K562 (cell line): ENCODE measurements around the gene C19orf18. TPM values are rescaled to one million over a fixed set of nuclear protein-coding genes. Genes with fewer than 3 reads are reported as not detected.

ENCODE experiments used
- ATAC-seq: fragments of 200-7000 bp; cut with Tn5 transposase; 3 replicates; pipeline ENCODE4 v1.9.1; 2020; ENCODE audit warnings: moderate library complexity
- BruUV-seq: library from RNA; stranded (reverse); fragments of 400-500 nt; replicated peaks from 2 replicates; lab custom pipeline; 2021; lab: Mats Ljungman, UMichigan
- CTCF ChIA-PET: fragments of 300-600 bp; formaldehyde crosslinking; extraction: SDS; loops from one replicate; lab custom pipeline; 2021; ENCODE audit warnings: low intra/inter-chr PET ratio; lab: Yijun Ruan, JAX
- POLR2A ChIA-PET: fragments of 300-600, 350-650 bp; sonication (Branson Sonifier 250); formaldehyde crosslinking; extraction: SDS; loops from one replicate; lab custom pipeline; 2021; ENCODE audit warnings: antibody characterized with exemption, inconsistent platforms; lab: Yijun Ruan, JAX
- DNase-seq, 4 experiments: peaks; one replicate each; pipeline versions ENCODE4 v3.0.0 to v3.0.0-alpha.2; 2011 to 2018; ENCODE audit warnings: low spot score in 3 of 4, mixed read lengths in 3 of 4; ENCODE audit errors: extremely low read depth in 1 of 4
- FAIRE-seq: peaks from 2 replicates; lab custom pipeline; 2011; peaks lifted over from hg19 to GRCh38; lab: Jason Lieb, UNC
- H2AFZ ChIP-seq: 2 replicates; pipeline ENCODE4 v1.6.0; 2011; ENCODE audit warnings: low read depth, low read length, control low read depth, inconsistent platforms
- H3K27ac ChIP-seq: fragments of 200-600 bp; 3 replicates; pipeline ENCODE4 v1.8.0; 2011; ENCODE audit warnings: low read depth, mild to moderate bottlenecking, control low read depth, inconsistent platforms, low read length, moderate library complexity, mixed read lengths; ENCODE audit errors: extremely low read depth
- H3K27me3 ChIP-seq, 2 experiments: fragments of 300-600 bp in 1 of 2; 2 replicates in 1 of 2; 3 replicates in 1 of 2; pipeline versions ENCODE4 v1.6.0 to v1.8.0; 2011; ENCODE audit warnings: inconsistent platforms in 2 of 2, low read length in 2 of 2, mild to moderate bottlenecking in 1 of 2, mixed read lengths in 1 of 2, moderate library complexity in 1 of 2; ENCODE audit not compliant: control insufficient read depth in 2 of 2, insufficient read depth in 2 of 2
- H3K36me3 ChIP-seq: fragments of 300-600 bp; 3 replicates; pipeline ENCODE4 v1.8.0; 2011; ENCODE audit warnings: mild to moderate bottlenecking, low read length, inconsistent platforms; ENCODE audit not compliant: control insufficient read depth, insufficient read depth
- H3K4me1 ChIP-seq, 2 experiments: fragments of 200-600 bp in 1 of 2; replicated peaks in 1 of 2; 2 replicates in 1 of 2; 3 replicates in 1 of 2; pipeline versions ENCODE4 v1.5.1 to v1.8.0; 2011; ENCODE audit warnings: inconsistent platforms in 2 of 2, low read length in 2 of 2, mild to moderate bottlenecking in 1 of 2, mixed read lengths in 1 of 2, moderate library complexity in 1 of 2; ENCODE audit not compliant: control insufficient read depth in 2 of 2, insufficient read depth in 2 of 2
- H3K4me2 ChIP-seq: 2 replicates; pipeline ENCODE4 v1.6.1; 2011; ENCODE audit warnings: low read length, control low read depth, inconsistent platforms, mixed read lengths; ENCODE audit not compliant: insufficient read depth
- H3K4me3 ChIP-seq: fragments of 200-600 bp; sonication (generic), shearing (Covaris generic); 2 replicates; pipeline ENCODE4 v1.5.1; 2016; ENCODE audit warnings: control low read depth, inconsistent platforms
- H3K79me2 ChIP-seq: fragments of 200-600 bp; 3 replicates; pipeline ENCODE4 v1.8.0; 2011; ENCODE audit warnings: low read length, inconsistent platforms; ENCODE audit not compliant: control insufficient read depth, insufficient read depth
- H3K9ac ChIP-seq, 2 experiments: 2 replicates each; pipeline versions ENCODE4 v1.6.0 to v1.6.1; 2011; ENCODE audit warnings: low read depth in 2 of 2, low read length in 2 of 2, control low read depth in 1 of 2, inconsistent platforms in 1 of 2, mild to moderate bottlenecking in 1 of 2, mixed read lengths in 1 of 2; ENCODE audit not compliant: insufficient read depth in 1 of 2
- H3K9me1 ChIP-seq: one replicate; pipeline ENCODE4 v1.6.0; 2011; ENCODE audit warnings: inconsistent platforms, mild to moderate bottlenecking, low read length, moderate library complexity; ENCODE audit not compliant: control insufficient read depth, insufficient read depth
- H3K9me3 ChIP-seq: replicated peaks from 2 replicates; pipeline ENCODE4 v1.5.1; 2011; ENCODE audit warnings: low read depth, low read length, inconsistent platforms; ENCODE audit not compliant: control insufficient read depth, insufficient read depth
- H4K20me1 ChIP-seq: replicated peaks from 2 replicates; pipeline ENCODE4 v1.6.1; 2011; ENCODE audit warnings: low read length, inconsistent platforms, mixed read lengths; ENCODE audit not compliant: control insufficient read depth, insufficient read depth
- CSDE1 ChIP-seq, 2 experiments: fragments of 450-650 bp; IDR thresholded peaks; 2 replicates each; pipeline ENCODE4 v1.6.1; 2016; ENCODE audit warnings: mild to moderate bottlenecking in 1 of 2
- EZH2 ChIP-seq: IDR thresholded peaks from 2 replicates; pipeline ENCODE4 v1.6.1; 2012; ENCODE audit warnings: low read depth, mild to moderate bottlenecking, inconsistent platforms, low read length, borderline replicate concordance
- MEF2D ChIP-seq: conservative IDR thresholded peaks from 2 replicates; pipeline ENCODE4 v1.6.1; 2016; ENCODE audit warnings: low read depth, missing genetic modification characterization, missing compliant biosample characterization
- TSHZ1 ChIP-seq: fragments of 250-450 bp; sonication (Bioruptor Pico); IDR thresholded peaks from 2 replicates; pipeline ENCODE4 v1.4.0; 2020; ENCODE audit warnings: mild to moderate bottlenecking, moderate library complexity
- ZKSCAN1 ChIP-seq: fragments of 150-350 bp; IDR thresholded peaks from 2 replicates; pipeline ENCODE4 v1.6.1; 2016; ENCODE audit warnings: low read depth, low read length
- ZNF133 ChIP-seq: fragments of 250-450 bp; sonication (Bioruptor Pico); IDR thresholded peaks from 2 replicates; pipeline ENCODE4 v1.4.0; 2020; ENCODE audit warnings: mild to moderate bottlenecking
- ZNF311 ChIP-seq: fragments of 250-450 bp; sonication (Bioruptor Pico); IDR thresholded peaks from 2 replicates; pipeline ENCODE4 v1.4.0; 2020; ENCODE audit warnings: mild to moderate bottlenecking, moderate library complexity
- WGBS: fragments of 100-300 bp; shearing (Covaris generic); methylation state at CpG from one replicate; pipeline ENCODE4 v1.1.6; 2016; ENCODE audit warnings: low coverage, mixed read lengths; ENCODE audit not compliant: insufficient coverage; ENCODE audit errors: missing lambda C conversion rate; 5-methylcytosine and 5-hydroxymethylcytosine counted together
- in situ Hi-C: fragments of 300-500 bp; cut with MboI; formaldehyde crosslinking; loops from 4 replicates; pipeline ENCODE4 v1.15.0; 2018; ENCODE audit warnings: inconsistent platforms, mixed read lengths
- intact Hi-C: fragments of 100-400 bp; cut with micrococcal nuclease; formaldehyde crosslinking; loops from 2 replicates; pipeline ENCODE4 v1.14.2; 2022
- polyA plus RNA-seq, 8 experiments: library from polyadenylated mRNA; depleted of rRNA in 4 of 8; stranded (reverse) in 5 of 8; unstranded in 3 of 8; fragments of >200 nt; fragmentation: Nextera tagmentation in 2 of 8; fragmentation: Illumina TruSeq in 1 of 8; extraction: Ambion mirVana in 2 of 8; extraction: Trizol in 1 of 8; gene quantifications; 2 replicates each; pipeline versions ENCODE4 v1.2.1 to v1.2.3, GENCODE V29; 2011 to 2014; ENCODE audit warnings: inconsistent platforms in 1 of 8, missing spikeins in 1 of 8
- total RNA-seq, 7 experiments: library from RNA; depleted of rRNA in 6 of 7; stranded (reverse); fragments of >200 nt in 6 of 7; fragmentation: Illumina TruSeq in 2 of 7; extraction: Trizol in 2 of 7; gene quantifications; 2 replicates each; pipeline versions ENCODE4 v1.2.1 to v1.2.3, GENCODE V29; 2011 to 2021; ENCODE audit warnings: low replicate concordance in 1 of 7

Gene C19orf18
- total and polyA plus RNA-seq, 9 of the 15 experiments (the other 6 are each of a cell fraction or from before 2014, with no cell fraction given), result not detected

GRCh38 chr19:57914531-57914930 is 59.8 kb downstream of the C19orf18 start:
- 39% methylated on average over 2 of the region's 3 CpGs for WGBS
- in situ Hi-C loops, result loop anchor here (5.0 kb wide), 1 partner anchor 57 kb away; no protein-coding TSS in a partner anchor
- no peak overlapping the region for H3K27ac ChIP-seq
- H3K9me3 ChIP-seq, result no peaks in the 10 kb centered on the region
- H2AFZ ChIP-seq, result no peak overlapping the region
- no TSS peak for BruUV-seq
- peaks cover 13% of the 10 kb centered on the region; the same call in 2 of the 3 replicates for H3K36me3 ChIP-seq
- no peak for TF ChIP-seq CSDE1 (IDR thresholded peaks at IDR 0.05)
- no peak for TF ChIP-seq ZNF311 (CRISPR knock-in tag)
- no peak for TF ChIP-seq MEF2D
- no peak for TF ChIP-seq EZH2
- TF ChIP-seq TSHZ1 (CRISPR knock-in tag), result no peak
- TF ChIP-seq ZKSCAN1, result no peak
- no peak for TF ChIP-seq ZNF133 (CRISPR knock-in tag)
- TF ChIP-seq, all 486 proteins: peak for 0
- no peak overlapping the region for H3K4me3 ChIP-seq
- ATAC-seq (no peak), DNase-seq (no peak), FAIRE-seq (no peak)
- H3K4me1 ChIP-seq, result no peaks in the 10 kb centered on the region; a peak in 2 of 5 replicates
- POLR2A ChIA-PET, result interaction anchor here (0.6 kb wide), 1 partner anchor 650 kb away, joined by 3 read pairs; no protein-coding TSS in a partner anchor
- H3K9me1 ChIP-seq, result no peaks in the 10 kb centered on the region
- H3K4me2 ChIP-seq, result no peak overlapping the region
- peaks cover 11% of the 10 kb centered on the region; the same call in 2 of the 3 replicates for H3K79me2 ChIP-seq
- H3K27me3 ChIP-seq, result no peaks in the 10 kb centered on the region
- H4K20me1 ChIP-seq, result no peaks in the 10 kb centered on the region
- CTCF ChIA-PET, result no interaction called here
- intact Hi-C loops, result no loop called here
- H3K9ac ChIP-seq, result no peak overlapping the region

Other genes starting within 250 kb of the C19orf18 start
Only the 7 nearest of the 16 such genes appear.
- 1.2 and 1.9 TPM in 2 replicates for gene ZNF814, start 85.5 kb downstream of the C19orf18 start, total RNA-seq (2014; rRNA removed)
- gene ZNF814, start 85.5 kb downstream of the C19orf18 start, total RNA-seq (2014; rRNA removed; fragmentation: Illumina TruSeq; extraction: Trizol), result 2.6 and 3.3 TPM in 2 replicates
- gene ZNF814, start 85.5 kb downstream of the C19orf18 start, total RNA-seq (2015; rRNA removed; fragmentation: Illumina TruSeq; extraction: Trizol), result 1.7 and 2.6 TPM in 2 replicates
- 3.0 and 3.1 TPM in 2 replicates for gene ZNF814, start 85.5 kb downstream of the C19orf18 start, total RNA-seq (2021)
- 3.2 and 3.5 TPM in 2 replicates for gene ZNF814, start 85.5 kb downstream of the C19orf18 start, polyA plus RNA-seq (2011; rRNA removed)
- 0.42 and 0.73 TPM in 2 replicates for gene ZNF814, start 85.5 kb downstream of the C19orf18 start, polyA plus RNA-seq (2014; fragmentation: Illumina TruSeq; extraction: Trizol)
- 1 to 10 TPM; 1.4 to 1.5 TPM for gene ZNF814, start 85.5 kb downstream of the C19orf18 start, polyA plus RNA-seq (2014; fragmentation: Nextera tagmentation; extraction: Ambion mirVana)
- 1.5 and 1.7 TPM in 2 replicates for gene ZNF814, start 85.5 kb downstream of the C19orf18 start, polyA plus RNA-seq (2014; rRNA removed)
- gene ZNF417, start 57.9 kb downstream of the C19orf18 start, total RNA-seq (2014; rRNA removed), result 3.2 and 5.7 TPM in 2 replicates
- 5.4 and 7.2 TPM in 2 replicates for gene ZNF417, start 57.9 kb downstream of the C19orf18 start, total RNA-seq (2014; rRNA removed; fragmentation: Illumina TruSeq; extraction: Trizol)
- 4.2 and 4.6 TPM in 2 replicates for gene ZNF417, start 57.9 kb downstream of the C19orf18 start, total RNA-seq (2015; rRNA removed; fragmentation: Illumina TruSeq; extraction: Trizol)
- 5.3 and 6.1 TPM in 2 replicates for gene ZNF417, start 57.9 kb downstream of the C19orf18 start, total RNA-seq (2021)
- gene ZNF417, start 57.9 kb downstream of the C19orf18 start, polyA plus RNA-seq (2011; rRNA removed), result 6.1 and 7.2 TPM in 2 replicates
- 2.7 and 3.1 TPM in 2 replicates for gene ZNF417, start 57.9 kb downstream of the C19orf18 start, polyA plus RNA-seq (2014; fragmentation: Illumina TruSeq; extraction: Trizol)
- gene ZNF417, start 57.9 kb downstream of the C19orf18 start, polyA plus RNA-seq (2014; fragmentation: Nextera tagmentation; extraction: Ambion mirVana), result under 1 TPM; 0.35 to 0.61 TPM
- gene ZNF417, start 57.9 kb downstream of the C19orf18 start, polyA plus RNA-seq (2014; rRNA removed), result 2.7 and 2.9 TPM in 2 replicates
- gene ZNF418, start 39.1 kb downstream of the C19orf18 start, total RNA-seq (2014; rRNA removed), result 0.04 and 0.32 TPM in 2 replicates
- gene ZNF418, start 39.1 kb downstream of the C19orf18 start, total RNA-seq (2014; rRNA removed; fragmentation: Illumina TruSeq; extraction: Trizol), result 0.44 and 0.51 TPM in 2 replicates
- 0.18 and 0.53 TPM in 2 replicates for gene ZNF418, start 39.1 kb downstream of the C19orf18 start, total RNA-seq (2015; rRNA removed; fragmentation: Illumina TruSeq; extraction: Trizol)
- gene ZNF418, start 39.1 kb downstream of the C19orf18 start, total RNA-seq (2021), result 0.29 and 0.58 TPM in 2 replicates
- gene ZNF418, start 39.1 kb downstream of the C19orf18 start, polyA plus RNA-seq (2011; rRNA removed), result 0.19 and 0.63 TPM in 2 replicates
- gene ZNF418, start 39.1 kb downstream of the C19orf18 start, polyA plus RNA-seq (2014; fragmentation: Illumina TruSeq; extraction: Trizol), result 0.21 and 0.70 TPM in 2 replicates
- under 1 TPM; 0.11 to 0.24 TPM for gene ZNF418, start 39.1 kb downstream of the C19orf18 start, polyA plus RNA-seq (2014; fragmentation: Nextera tagmentation; extraction: Ambion mirVana)
- gene ZNF418, start 39.1 kb downstream of the C19orf18 start, polyA plus RNA-seq (2014; rRNA removed), result 0.55 and 0.61 TPM in 2 replicates
- 0.27 TPM in 1 of 2 replicates, not detected in the other for gene ZNF256, start 26.8 kb downstream of the C19orf18 start, total RNA-seq (2014; rRNA removed)
- 0.36 and 0.41 TPM in 2 replicates for gene ZNF256, start 26.8 kb downstream of the C19orf18 start, total RNA-seq (2014; rRNA removed; fragmentation: Illumina TruSeq; extraction: Trizol)
- 0.07 and 0.26 TPM in 2 replicates for gene ZNF256, start 26.8 kb downstream of the C19orf18 start, total RNA-seq (2015; rRNA removed; fragmentation: Illumina TruSeq; extraction: Trizol)
- gene ZNF256, start 26.8 kb downstream of the C19orf18 start, total RNA-seq (2021), result 0.20 and 0.42 TPM in 2 replicates
- gene ZNF256, start 26.8 kb downstream of the C19orf18 start, polyA plus RNA-seq (2011; rRNA removed), result 0.04 and 0.11 TPM in 2 replicates
- gene ZNF256, start 26.8 kb downstream of the C19orf18 start, polyA plus RNA-seq (2014; fragmentation: Illumina TruSeq; extraction: Trizol), result 0.17 and 0.22 TPM in 2 replicates
- under 1 TPM in 1 of 2 experiments, not detected in 1; 0.13 TPM for gene ZNF256, start 26.8 kb downstream of the C19orf18 start, polyA plus RNA-seq (2014; fragmentation: Nextera tagmentation; extraction: Ambion mirVana)
- 0.12 and 0.23 TPM in 2 replicates for gene ZNF256, start 26.8 kb downstream of the C19orf18 start, polyA plus RNA-seq (2014; rRNA removed)
- 0.18 and 0.53 TPM in 2 replicates for gene ZNF606, start 28.3 kb upstream of the C19orf18 start, total RNA-seq (2014; rRNA removed)
- gene ZNF606, start 28.3 kb upstream of the C19orf18 start, total RNA-seq (2014; rRNA removed; fragmentation: Illumina TruSeq; extraction: Trizol), result 0.32 and 0.44 TPM in 2 replicates
- 0.25 and 0.34 TPM in 2 replicates for gene ZNF606, start 28.3 kb upstream of the C19orf18 start, total RNA-seq (2015; rRNA removed; fragmentation: Illumina TruSeq; extraction: Trizol)
- gene ZNF606, start 28.3 kb upstream of the C19orf18 start, total RNA-seq (2021), result 0.45 and 0.84 TPM in 2 replicates
- gene ZNF606, start 28.3 kb upstream of the C19orf18 start, polyA plus RNA-seq (2011; rRNA removed), result 0.28 TPM in 1 of 2 replicates, not detected in the other
- gene ZNF606, start 28.3 kb upstream of the C19orf18 start, polyA plus RNA-seq (2014; fragmentation: Illumina TruSeq; extraction: Trizol), result 0.31 and 0.37 TPM in 2 replicates
- gene ZNF606, start 28.3 kb upstream of the C19orf18 start, polyA plus RNA-seq (2014; fragmentation: Nextera tagmentation; extraction: Ambion mirVana), result under 1 TPM; 0.03 to 0.08 TPM
- gene ZNF606, start 28.3 kb upstream of the C19orf18 start, polyA plus RNA-seq (2014; rRNA removed), result 0.77 and 0.98 TPM in 2 replicates
- not detected in 2 replicates for gene ZSCAN1, start 59.5 kb upstream of the C19orf18 start, total RNA-seq (2014; rRNA removed)
- gene ZSCAN1, start 59.5 kb upstream of the C19orf18 start, total RNA-seq (2014; rRNA removed; fragmentation: Illumina TruSeq; extraction: Trizol), result not detected in 2 replicates
- not detected in 2 replicates for gene ZSCAN1, start 59.5 kb upstream of the C19orf18 start, total RNA-seq (2015; rRNA removed; fragmentation: Illumina TruSeq; extraction: Trizol)
- gene ZSCAN1, start 59.5 kb upstream of the C19orf18 start, total RNA-seq (2021), result not detected in 2 replicates
- not detected in 2 replicates for gene ZSCAN1, start 59.5 kb upstream of the C19orf18 start, polyA plus RNA-seq (2011; rRNA removed)
- gene ZSCAN1, start 59.5 kb upstream of the C19orf18 start, polyA plus RNA-seq (2014; fragmentation: Illumina TruSeq; extraction: Trizol), result not detected in 2 replicates
- gene ZSCAN1, start 59.5 kb upstream of the C19orf18 start, polyA plus RNA-seq (2014; fragmentation: Nextera tagmentation; extraction: Ambion mirVana), result not detected
- not detected in 2 replicates for gene ZSCAN1, start 59.5 kb upstream of the C19orf18 start, polyA plus RNA-seq (2014; rRNA removed)
- gene ZNF135, start 84.7 kb upstream of the C19orf18 start, total RNA-seq (2014; rRNA removed), result not detected in 2 replicates
- not detected in 2 replicates for gene ZNF135, start 84.7 kb upstream of the C19orf18 start, total RNA-seq (2014; rRNA removed; fragmentation: Illumina TruSeq; extraction: Trizol)
- not detected in 2 replicates for gene ZNF135, start 84.7 kb upstream of the C19orf18 start, total RNA-seq (2015; rRNA removed; fragmentation: Illumina TruSeq; extraction: Trizol)
- not detected in 2 replicates for gene ZNF135, start 84.7 kb upstream of the C19orf18 start, total RNA-seq (2021)
- not detected in 2 replicates for gene ZNF135, start 84.7 kb upstream of the C19orf18 start, polyA plus RNA-seq (2011; rRNA removed)
- not detected in 2 replicates for gene ZNF135, start 84.7 kb upstream of the C19orf18 start, polyA plus RNA-seq (2014; fragmentation: Illumina TruSeq; extraction: Trizol)
- not detected for gene ZNF135, start 84.7 kb upstream of the C19orf18 start, polyA plus RNA-seq (2014; fragmentation: Nextera tagmentation; extraction: Ambion mirVana)
- not detected in 2 replicates for gene ZNF135, start 84.7 kb upstream of the C19orf18 start, polyA plus RNA-seq (2014; rRNA removed)